GM19043 (cell line): ENCODE results near the gene SGIP1.
"Not testable (repeated sequence)": the region's sequence is repeated elsewhere in the genome, so short reads cannot be mapped to it uniquely, and the experiment has no call there.

Experiments used
- ATAC-seq: cut with Tn5 transposase; IDR thresholded peaks from one replicate; pipeline ENCODE4 v1.9.1; 2021; ENCODE audit warnings: low read depth; ENCODE audit not compliant: unreplicated experiment

The SGIP1 gene

GRCh38 chr1:66552287-66552686 lies 18.3 kb downstream of the SGIP1 start:
- no peak for ATAC-seq

GRCh38 chr1:66552829-66553228 lies 18.9 kb downstream of the SGIP1 start:
- no peak for ATAC-seq

- ATAC-seq, result no peak
Observed at GRCh38 chr1:66553846-66554245, 19.9 kb downstream of the SGIP1 start.

- no peak for ATAC-seq
Observed at GRCh38 chr1:66556161-66556611, 22.2 kb downstream of the SGIP1 start.

DNA sequence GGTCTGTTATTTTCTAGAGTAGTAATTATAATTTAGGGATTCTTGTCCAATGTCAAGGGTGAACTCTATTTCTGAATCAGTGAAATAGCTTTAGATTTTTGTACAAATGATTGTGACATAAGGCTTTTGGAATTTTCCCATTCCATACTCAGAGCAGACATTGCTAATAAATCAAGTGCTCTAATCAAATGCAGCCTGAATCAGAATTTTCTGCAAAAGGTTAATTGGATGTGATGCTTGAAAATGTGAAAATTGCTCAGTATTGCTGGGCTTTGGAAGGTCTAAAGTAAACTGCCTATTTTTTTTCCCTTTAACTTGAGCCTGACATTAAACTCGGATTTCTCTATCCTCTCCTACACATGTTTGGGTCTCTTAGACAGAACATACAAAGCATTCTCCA lies 23.2 kb downstream of the SGIP1 start:
- ATAC-seq, result no peak

- ATAC-seq, result no peak
Observed at GRCh38 chr1:66559517-66559916, 25.6 kb downstream of the SGIP1 start.

DNA sequence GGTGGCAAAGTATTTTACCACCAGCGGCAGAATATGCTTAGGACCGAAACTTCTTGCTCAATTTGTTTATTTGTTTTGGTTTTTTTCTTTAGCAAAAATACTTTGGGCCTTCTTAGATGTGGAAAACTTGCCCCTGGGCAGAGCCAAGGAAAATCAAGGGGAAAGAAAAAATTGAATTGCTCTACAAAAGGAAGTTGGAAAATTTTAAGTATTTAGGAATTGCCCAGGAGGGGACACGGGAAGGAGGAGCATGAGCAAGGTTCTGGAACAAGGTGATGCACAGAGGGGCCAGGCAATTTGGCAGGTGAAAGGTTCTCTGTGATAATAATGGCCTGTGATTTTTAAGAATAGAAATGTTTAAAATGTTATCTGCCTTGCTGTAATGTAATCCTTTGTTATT lies 28.6 kb downstream of the SGIP1 start:
- no peak for ATAC-seq

- ATAC-seq, result no peak
Observed at GRCh38 chr1:66563094-66563800, 29.3 kb downstream of the SGIP1 start.

DNA sequence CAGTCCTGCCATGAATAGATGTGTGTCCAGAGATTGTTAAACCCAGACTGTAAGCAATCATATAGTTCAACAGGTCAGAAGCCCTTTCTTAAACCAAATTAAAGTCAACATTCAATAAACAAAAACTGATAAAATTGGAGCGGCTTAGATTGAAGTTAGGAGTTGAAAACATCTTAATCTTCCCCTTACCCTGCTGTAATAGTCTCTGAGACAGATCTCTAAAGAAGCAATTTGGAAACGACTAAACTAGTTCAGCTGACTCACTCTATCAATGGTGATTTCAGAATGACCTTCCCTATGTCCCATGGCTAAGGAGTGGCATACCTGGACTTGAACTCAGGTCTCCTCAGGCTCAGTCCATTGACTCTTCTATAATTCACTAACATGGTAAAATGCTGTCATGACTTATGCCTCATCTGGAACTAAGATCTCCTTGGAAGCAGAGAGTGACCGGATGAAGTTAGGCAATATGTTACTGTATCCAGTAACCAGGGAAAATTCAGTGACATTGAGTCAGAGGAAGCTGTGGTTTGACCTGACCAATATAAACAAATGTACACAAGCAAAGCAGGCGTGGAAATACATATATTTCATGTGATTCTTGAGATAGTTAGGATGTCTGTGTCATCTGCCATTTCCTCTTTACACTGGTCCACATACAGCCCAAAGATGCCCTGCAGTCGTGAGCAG lies 30.1 kb downstream of the SGIP1 start:
- no peak for ATAC-seq

- no peak for ATAC-seq
Observed at GRCh38 chr1:66570196-66570595, 36.2 kb downstream of the SGIP1 start.

- no peak for ATAC-seq
Observed at GRCh38 chr1:66571789-66572188, 37.8 kb downstream of the SGIP1 start.

GRCh38 chr1:66575739-66576138 lies 41.8 kb downstream of the SGIP1 start:
- no peak for ATAC-seq

GRCh38 chr1:66576645-66577044 lies 42.7 kb downstream of the SGIP1 start:
- ATAC-seq, result no peak

DNA sequence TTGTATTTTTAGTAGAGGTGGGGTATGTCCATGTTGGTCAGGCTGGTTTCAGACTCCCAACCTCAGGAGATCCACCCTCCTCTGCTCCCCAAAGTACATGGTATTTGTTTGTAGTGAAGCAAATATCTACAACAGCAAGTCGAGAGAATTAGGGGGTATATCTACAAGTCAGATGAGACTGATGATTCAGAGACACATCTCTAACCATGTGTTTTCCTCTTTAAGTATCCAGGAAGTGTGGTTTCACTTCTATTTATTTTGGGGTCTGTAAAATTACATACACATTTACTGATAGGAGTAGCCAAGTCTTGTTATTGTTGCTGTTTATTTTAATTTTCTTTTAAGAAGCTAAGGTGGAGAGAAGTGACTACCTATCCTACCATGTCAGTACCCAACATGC lies 44.9 kb downstream of the SGIP1 start:
- ATAC-seq, result no peak

DNA sequence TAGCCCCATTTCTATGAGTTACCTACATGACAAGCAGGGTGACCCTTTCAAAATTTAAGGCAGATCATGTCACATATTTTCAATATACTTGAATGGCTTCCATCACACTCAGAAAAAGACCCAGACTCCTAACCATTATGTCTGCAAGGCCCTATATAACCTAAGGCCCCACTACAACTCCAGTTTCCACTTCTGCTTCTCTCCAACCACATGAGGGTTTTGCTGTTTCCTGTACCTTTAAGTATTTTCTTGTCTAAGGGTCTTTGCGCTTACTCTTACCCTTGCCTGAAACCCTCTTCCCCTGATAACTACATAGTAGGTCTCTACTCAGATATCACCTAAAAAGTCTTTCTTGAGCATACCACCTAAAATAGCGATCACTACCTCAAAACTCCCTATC lies 46.1 kb downstream of the SGIP1 start:
- ATAC-seq, result no peak

GRCh38 chr1:66583021-66583420 lies 49.1 kb downstream of the SGIP1 start:
- no peak for ATAC-seq

GRCh38 chr1:66585002-66585401 lies 51.0 kb downstream of the SGIP1 start:
- ATAC-seq, result no peak

- no peak for ATAC-seq
Observed at GRCh38 chr1:66589326-66589725, 55.4 kb downstream of the SGIP1 start.

DNA sequence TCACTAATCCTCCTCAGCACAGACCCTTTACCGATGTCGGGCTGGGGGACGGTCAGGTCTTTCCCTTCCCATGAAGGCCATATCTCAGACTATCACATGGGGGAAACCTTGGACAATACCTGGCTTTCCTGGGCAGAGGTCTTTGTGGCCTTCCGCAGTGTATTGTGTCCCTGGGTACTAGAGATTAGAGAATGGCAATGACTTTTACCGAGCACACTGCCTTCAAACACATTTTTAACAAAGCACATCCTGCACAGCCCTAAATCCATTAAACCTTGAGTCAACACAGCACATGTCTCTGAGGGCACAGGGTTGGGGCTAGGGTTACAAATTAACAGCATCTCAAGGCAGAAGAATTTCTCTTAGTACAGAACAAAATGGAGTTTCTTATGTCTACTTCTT lies 58.2 kb downstream of the SGIP1 start:
- ATAC-seq, result not testable (repeated sequence)

GRCh38 chr1:66596191-66596590 lies 62.2 kb downstream of the SGIP1 start:
- no peak for ATAC-seq

DNA sequence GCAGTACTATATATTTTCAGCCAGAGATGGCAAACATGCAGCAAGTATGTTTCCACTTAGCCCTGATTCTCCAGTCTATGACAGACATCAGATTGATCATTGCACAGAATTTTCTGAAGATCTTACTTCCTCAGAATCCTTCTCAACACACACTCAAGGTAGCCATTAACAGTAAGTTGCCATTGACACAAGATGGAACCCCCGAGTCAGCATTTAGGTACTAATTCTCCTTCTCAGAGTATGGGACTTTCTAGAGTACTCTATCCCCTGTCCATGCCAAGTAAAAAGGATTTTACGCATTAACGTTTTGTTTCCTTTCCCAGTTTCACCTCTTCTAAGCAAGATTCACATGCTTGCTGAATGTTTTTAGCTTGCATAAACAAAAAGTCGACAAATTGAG lies 63.5 kb downstream of the SGIP1 start:
- ATAC-seq, result no peak

DNA sequence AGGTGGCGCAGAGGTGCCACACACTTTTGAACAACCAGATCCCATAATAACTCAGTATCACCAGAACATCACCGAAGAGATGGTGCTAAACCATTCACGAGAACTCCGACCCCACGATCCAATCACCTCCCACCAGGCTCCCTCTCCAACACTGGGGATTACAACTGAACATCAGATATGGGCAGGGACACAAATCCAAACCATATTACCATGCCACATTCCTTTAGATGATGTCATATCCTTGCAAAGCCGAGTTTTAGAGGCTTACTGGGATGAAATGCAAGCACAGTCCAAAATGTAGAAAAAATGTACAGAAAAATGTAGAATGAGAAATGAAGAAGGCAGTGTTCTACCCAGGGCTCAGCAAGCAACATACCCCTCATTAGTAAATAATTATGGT lies 64.7 kb downstream of the SGIP1 start:
- ATAC-seq, result no peak
